ENCODE measurements around the gene FRMD3. TPM values are rescaled to one million over a fixed set of nuclear protein-coding genes. Genes with fewer than 3 reads are reported as not detected.

FRMD3 gene
- total RNA-seq, 1 donor from 2014 or later = 1.9 TPM

DNA sequence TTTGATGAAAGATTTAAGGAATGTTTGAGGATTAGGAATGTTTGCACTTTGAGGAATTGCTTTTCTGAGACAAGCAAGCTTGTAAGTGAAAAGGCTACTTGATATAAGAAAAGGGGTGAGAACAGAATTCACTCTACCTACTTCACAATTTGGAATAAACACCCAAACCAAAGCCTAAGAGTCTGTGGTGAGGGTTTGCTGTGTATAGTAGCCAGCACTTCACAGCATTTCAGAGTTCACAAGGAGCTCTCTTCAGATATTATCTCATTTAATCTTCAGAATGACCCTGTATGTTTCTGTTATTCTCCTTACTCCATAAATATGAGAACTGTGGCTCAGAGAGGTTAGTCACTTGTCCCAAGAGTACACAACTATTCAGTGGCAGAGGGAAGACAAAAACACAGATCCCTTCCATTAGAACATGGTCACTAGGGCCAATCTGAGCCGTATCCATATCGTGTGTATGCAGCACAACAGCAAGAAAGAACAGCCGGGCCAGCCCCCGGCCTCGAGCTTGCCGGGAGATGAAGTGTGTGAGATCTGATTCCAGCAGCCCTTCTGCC lies 92.4 kb downstream of the FRMD3 start:
- H3K4me3 Mint-ChIP-seq = no peak overlapping the region
- no peaks in the 10 kb centered on the region for H3K9me3 ChIP-seq (ENCODE audit: low read depth)
- no peaks in the 10 kb centered on the region for H4K20me1 ChIP-seq (ENCODE audit: low read depth)
- H3F3A ChIP-seq (ENCODE audit: low read depth) = no peaks in the 10 kb centered on the region
- no peak for DNase-seq (ENCODE audit: low spot score)
- TF ChIP-seq EZH2 (IDR thresholded peaks at IDR 0.05) = no peak
- no peak for TF ChIP-seq CTCF (IDR thresholded peaks at IDR 0.05)
- TF ChIP-seq EZH2phosphoT487 (IDR thresholded peaks at IDR 0.05) = no peak
- H3K4me1 ChIP-seq = no peaks in the 10 kb centered on the region
- no peaks in the 10 kb centered on the region for H3K9me3 Mint-ChIP-seq
- peaks cover 5% of the 10 kb centered on the region for H3K27me3 Mint-ChIP-seq (ENCODE audit: insufficient read depth, low read depth)
- peaks cover 23% of the 10 kb centered on the region for H3K4me1 Mint-ChIP-seq
- no peak overlapping the region for H2AFZ ChIP-seq (replicated peaks)
- peak overlapping the region; percentile 8 for H3K27ac Mint-ChIP-seq
- no peak overlapping the region for H3K9ac ChIP-seq
- no peaks in the 10 kb centered on the region for H3K36me3 Mint-ChIP-seq
- no peaks in the 10 kb centered on the region for H3K36me3 ChIP-seq
- no peak overlapping the region for H3K4me3 ChIP-seq
- H3K27ac ChIP-seq = no peak overlapping the region
- H3K27me3 ChIP-seq = no peaks in the 10 kb centered on the region
- H3K79me2 ChIP-seq (ENCODE audit: low read depth) = no peaks in the 10 kb centered on the region
- no peak overlapping the region for H3K4me2 ChIP-seq

DNA sequence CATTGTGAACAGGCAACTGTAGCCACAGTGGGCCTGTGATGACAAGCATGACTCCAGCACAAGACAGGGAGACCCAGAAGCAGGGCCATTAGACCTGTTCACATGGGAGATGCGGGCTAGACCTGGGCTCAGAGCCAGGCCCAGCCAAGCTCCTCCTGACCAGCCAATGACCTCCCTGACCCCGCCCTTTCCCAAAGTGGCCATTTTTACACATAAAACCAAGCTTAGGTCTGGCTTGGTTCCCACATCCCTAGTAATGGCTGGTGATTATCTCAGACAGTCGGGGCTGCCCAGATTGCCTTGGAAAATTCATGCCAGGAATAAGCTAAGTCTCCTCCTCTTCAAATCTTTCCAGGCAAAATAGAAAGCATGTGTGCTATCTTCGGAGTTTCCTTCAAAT lies 94.1 kb downstream of the FRMD3 start:
- no peaks in the 10 kb centered on the region for H3K4me1 ChIP-seq
- peaks cover 9% of the 10 kb centered on the region for H3K4me1 Mint-ChIP-seq
- H3K4me2 ChIP-seq = no peak overlapping the region
- no peaks in the 10 kb centered on the region for H3K36me3 Mint-ChIP-seq
- DNase-seq (ENCODE audit: low spot score) = no peak
- H3K27ac ChIP-seq = no peak overlapping the region
- no peak overlapping the region for H3K4me3 Mint-ChIP-seq
- no peaks in the 10 kb centered on the region for H3K36me3 ChIP-seq
- no peak overlapping the region for H3K9ac ChIP-seq
- no peaks in the 10 kb centered on the region for H3K9me3 Mint-ChIP-seq
- H3K79me2 ChIP-seq (ENCODE audit: low read depth) = no peaks in the 10 kb centered on the region
- no peak overlapping the region for H2AFZ ChIP-seq (replicated peaks)
- H3K27me3 Mint-ChIP-seq (ENCODE audit: insufficient read depth, low read depth) = peaks cover 5% of the 10 kb centered on the region
- no peak for TF ChIP-seq CTCF (IDR thresholded peaks at IDR 0.05)
- no peak for TF ChIP-seq EZH2phosphoT487 (IDR thresholded peaks at IDR 0.05)
- TF ChIP-seq EZH2 (IDR thresholded peaks at IDR 0.05) = no peak
- H4K20me1 ChIP-seq (ENCODE audit: low read depth) = no peaks in the 10 kb centered on the region
- no peaks in the 10 kb centered on the region for H3K27me3 ChIP-seq
- H3K4me3 ChIP-seq = no peak overlapping the region
- no peak overlapping the region for H3K27ac Mint-ChIP-seq
- no peaks in the 10 kb centered on the region for H3K9me3 ChIP-seq (ENCODE audit: low read depth)
- no peaks in the 10 kb centered on the region for H3F3A ChIP-seq (ENCODE audit: low read depth)

DNA sequence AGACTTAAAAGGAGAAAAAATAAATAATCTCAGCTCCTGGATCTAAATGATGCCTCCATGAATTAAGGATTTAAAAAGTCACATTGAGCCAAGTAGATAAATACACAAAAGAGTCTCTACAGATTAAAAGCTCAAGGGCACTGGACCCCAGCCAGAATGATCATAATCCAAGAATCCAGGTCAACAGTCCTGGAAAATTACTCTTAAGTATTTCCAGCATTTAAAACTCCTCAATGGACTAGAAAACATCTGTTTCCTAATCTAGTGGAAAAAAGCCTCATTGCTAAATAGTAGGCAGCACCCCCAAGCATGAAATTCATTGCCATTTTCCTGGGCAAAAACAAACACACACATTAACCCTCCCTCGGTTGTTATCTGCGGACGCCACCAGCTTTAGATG lies 96.8 kb downstream of the FRMD3 start:
- H3K27me3 Mint-ChIP-seq (ENCODE audit: insufficient read depth, low read depth) = peaks cover 5% of the 10 kb centered on the region

DNA sequence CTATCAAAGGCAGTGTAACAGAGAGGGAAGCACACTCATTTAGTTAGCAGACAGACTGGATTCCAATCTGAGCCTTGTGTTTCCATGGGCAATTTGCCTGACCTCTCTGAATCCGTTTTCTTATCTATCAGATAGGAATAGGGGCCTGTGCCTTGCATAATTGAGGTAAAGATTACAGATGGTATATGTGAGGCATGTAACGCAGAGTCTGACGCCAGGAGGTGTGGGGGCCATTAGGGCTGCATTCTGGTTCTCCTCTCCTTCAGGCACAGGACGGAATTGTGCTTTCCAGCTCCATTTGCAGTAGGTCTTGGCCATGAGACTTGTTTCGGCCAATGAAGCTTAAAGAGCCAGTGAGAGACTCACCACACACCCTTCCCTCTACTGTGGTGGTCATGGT lies 97.6 kb downstream of the FRMD3 start:
- H3K4me3 Mint-ChIP-seq = no peak overlapping the region
- Histone ChIP-seq H3K9me3 (ENCODE audit: low read depth) (no peaks in the 10 kb centered on the region), H4K20me1 (ENCODE audit: low read depth) (no peaks in the 10 kb centered on the region), H3K4me2 (no peak overlapping the region), H3K27me3 (no peaks in the 10 kb centered on the region), H3K36me3 (no peaks in the 10 kb centered on the region), H3K4me1 (no peaks in the 10 kb centered on the region), H3K27ac (no peak overlapping the region), H3K4me3 (no peak overlapping the region), H2AFZ (replicated peaks) (no peak overlapping the region), H3K9ac (no peak overlapping the region), H3F3A (ENCODE audit: low read depth) (no peaks in the 10 kb centered on the region), H3K79me2 (ENCODE audit: low read depth) (no peaks in the 10 kb centered on the region)
- H3K36me3 Mint-ChIP-seq = no peaks in the 10 kb centered on the region
- H3K27me3 Mint-ChIP-seq (ENCODE audit: insufficient read depth, low read depth) = peaks cover 5% of the 10 kb centered on the region
- no peaks in the 10 kb centered on the region for H3K9me3 Mint-ChIP-seq
- DNase-seq (ENCODE audit: low spot score) = no peak
- H3K27ac Mint-ChIP-seq = no peak overlapping the region
- TF ChIP-seq CTCF (IDR thresholded peaks at IDR 0.05) (no peak), EZH2phosphoT487 (IDR thresholded peaks at IDR 0.05) (no peak), EZH2 (IDR thresholded peaks at IDR 0.05) (no peak)
- H3K4me1 Mint-ChIP-seq = peaks cover 9% of the 10 kb centered on the region

More for the DNA sequence above, 96.8 kb downstream of the FRMD3 start:
- H3K27me3 ChIP-seq = no peaks in the 10 kb centered on the region
- Mint-ChIP-seq H3K4me1 (peaks cover 5% of the 10 kb centered on the region), H3K27ac (no peak overlapping the region), H3K9me3 (no peaks in the 10 kb centered on the region), H3K36me3 (no peaks in the 10 kb centered on the region), H3K4me3 (no peak overlapping the region)
- no peak for DNase-seq (ENCODE audit: low spot score)
- no peak overlapping the region for H3K9ac ChIP-seq
- no peaks in the 10 kb centered on the region for H3F3A ChIP-seq (ENCODE audit: low read depth)
- no peak overlapping the region for H2AFZ ChIP-seq (replicated peaks)
- H3K9me3 ChIP-seq (ENCODE audit: low read depth) = no peaks in the 10 kb centered on the region
- no peak overlapping the region for H3K4me2 ChIP-seq
- no peaks in the 10 kb centered on the region for H3K79me2 ChIP-seq (ENCODE audit: low read depth)
- H3K27ac ChIP-seq = no peak overlapping the region
- no peaks in the 10 kb centered on the region for H4K20me1 ChIP-seq (ENCODE audit: low read depth)
- no peaks in the 10 kb centered on the region for H3K36me3 ChIP-seq
- no peaks in the 10 kb centered on the region for H3K4me1 ChIP-seq
- no peak overlapping the region for H3K4me3 ChIP-seq
- no peak for TF ChIP-seq EZH2phosphoT487 (IDR thresholded peaks at IDR 0.05)
